Fibroblast of skin of left quadriceps (primary cell): ENCODE results near the gene ZZZ3.
A peak's percentile ranks its signal among the peaks of the same experiment; 100 is the strongest.
"Not testable (repeated sequence)": the region's sequence is repeated elsewhere in the genome, so short reads cannot be mapped to it uniquely, and the experiment has no call there.

Experiments
- DNase-seq, 2 experiments: peaks; one replicate each; pipeline ENCODE4 v3.0.0-alpha.2; 2013; ENCODE audit warnings: low read depth in 2 of 2

Gene ZZZ3

GRCh38 chr1:77670330-77670729 is 12.1 kb downstream of the ZZZ3 start:
- no peak for DNase-seq

GRCh38 chr1:77668924-77669449 is 13.5 kb downstream of the ZZZ3 start:
- no peak for DNase-seq

GRCh38 chr1:77664939-77665516 is 17.4 kb downstream of the ZZZ3 start:
- DNase-seq, result no peak

- DNase-seq, result no peak
Observed at GRCh38 chr1:77661696-77662095, 20.8 kb downstream of the ZZZ3 start.

GRCh38 chr1:77659879-77660593 is 22.4 kb downstream of the ZZZ3 start:
- no peak for DNase-seq

GRCh38 chr1:77658271-77658670 is 24.2 kb downstream of the ZZZ3 start:
- DNase-seq, result no peak

- DNase-seq, result no peak
Observed at GRCh38 chr1:77655431-77655974, 27.0 kb downstream of the ZZZ3 start.

GRCh38 chr1:77652970-77653516 is 29.4 kb downstream of the ZZZ3 start:
- DNase-seq, result no peak

- DNase-seq, result peak; percentile 82 to 85
Observed at GRCh38 chr1:77652268-77652667, 30.2 kb downstream of the ZZZ3 start.

GRCh38 chr1:77649127-77649526 is 33.3 kb downstream of the ZZZ3 start:
- DNase-seq, result no peak

GRCh38 chr1:77646224-77646623 is 36.2 kb downstream of the ZZZ3 start:
- not testable (repeated sequence) for DNase-seq

GRCh38 chr1:77643456-77643855 is 39.0 kb downstream of the ZZZ3 start:
- no peak for DNase-seq

GRCh38 chr1:77642941-77643340 is 39.5 kb downstream of the ZZZ3 start:
- DNase-seq, result no peak

- no peak for DNase-seq
Observed at GRCh38 chr1:77642196-77642595, 40.3 kb downstream of the ZZZ3 start.

- DNase-seq, result no peak
Observed at GRCh38 chr1:77639557-77640069, 42.8 kb downstream of the ZZZ3 start.

GRCh38 chr1:77639056-77639455 is 43.4 kb downstream of the ZZZ3 start:
- DNase-seq, result peak; percentile 57 to 65

GRCh38 chr1:77636864-77637263 is 45.6 kb downstream of the ZZZ3 start:
- no peak for DNase-seq
